Nephron (organoid): ENCODE data around the gene NAPEPLD.

Experiments used
- H3K27ac Mint-ChIP-seq, 3 experiments: 2 replicates each; pipeline ENCODE4 v1.8.0; 2020; ENCODE audit warnings: mixed read lengths in 3 of 3, mild to moderate bottlenecking in 2 of 3, moderate library complexity in 1 of 3
- H3K27me3 Mint-ChIP-seq: 2 replicates; pipeline ENCODE4 v1.8.0; 2021; ENCODE audit warnings: low read depth, mild to moderate bottlenecking, moderate library complexity, mixed read lengths
- H3K36me3 Mint-ChIP-seq: 2 replicates; pipeline ENCODE4 v1.8.0; 2020; ENCODE audit warnings: low read depth, mixed read lengths
- H3K4me1 Mint-ChIP-seq: 2 replicates; pipeline ENCODE4 v1.8.0; 2020; ENCODE audit warnings: mixed read lengths
- H3K4me3 Mint-ChIP-seq, 3 experiments: 2 replicates each; pipeline ENCODE4 v1.8.0; 2020; ENCODE audit warnings: mild to moderate bottlenecking in 3 of 3, mixed read lengths in 3 of 3, moderate library complexity in 2 of 3
- H3K9me3 Mint-ChIP-seq: 2 replicates; pipeline ENCODE4 v1.8.0; 2020; ENCODE audit warnings: mixed read lengths
- TF ChIP-seq, protein P1 (sequence below), 3 experiments: fragments of 200-600 bp; sonication (generic); IDR thresholded peaks; one replicate each; pipeline ENCODE4 v1.5.0; 2021; ENCODE audit warnings: antibody characterized with exemption in 3 of 3; ENCODE audit not compliant: unreplicated experiment in 3 of 3

Gene NAPEPLD

DNA sequence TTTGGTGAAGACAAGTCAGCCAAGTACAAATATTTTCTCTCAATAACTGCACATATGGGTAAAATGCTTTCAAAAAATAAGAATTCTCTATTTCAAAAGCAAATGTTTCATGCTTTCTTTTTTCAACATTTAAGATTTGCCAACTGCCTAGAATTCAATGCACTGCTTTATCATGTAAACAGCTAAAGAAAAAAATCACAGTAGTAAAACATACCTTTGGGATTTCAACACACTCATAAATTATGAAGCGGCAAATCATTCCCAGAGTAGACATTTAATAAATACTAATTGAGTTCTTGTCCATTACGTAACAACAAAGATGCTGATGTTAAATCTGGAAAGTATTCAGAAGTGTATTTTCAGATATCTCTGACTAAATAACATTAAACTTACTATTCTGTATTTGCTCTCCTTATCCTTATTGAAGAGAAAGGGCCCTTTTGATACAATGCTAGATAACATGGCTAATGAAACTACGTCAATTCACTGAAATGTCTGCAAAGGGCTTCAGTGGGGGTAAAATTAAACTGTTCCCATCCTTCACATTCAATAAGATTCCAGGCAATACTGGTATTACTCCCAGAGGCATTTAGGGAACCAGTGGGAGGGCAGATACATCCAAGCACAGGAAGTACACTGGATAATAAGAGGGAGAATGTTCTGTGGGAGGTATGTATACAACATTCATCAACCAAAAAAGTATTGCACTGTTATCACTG, 13.9 kb downstream of the NAPEPLD start:
- Mint-ChIP-seq H3K36me3 (peaks cover 3% of the 10 kb centered on the region), H3K4me1 (peaks cover 30% of the 10 kb centered on the region), H3K4me3 (peak overlapping the region in 2 of 3 experiments; percentile 1 to 4), H3K27me3 (no peaks in the 10 kb centered on the region), H3K27ac (peak overlapping the region; percentile 81 to 91 (median 86)), H3K9me3 (no peaks in the 10 kb centered on the region)
- TF ChIP-seq, protein P1, sequence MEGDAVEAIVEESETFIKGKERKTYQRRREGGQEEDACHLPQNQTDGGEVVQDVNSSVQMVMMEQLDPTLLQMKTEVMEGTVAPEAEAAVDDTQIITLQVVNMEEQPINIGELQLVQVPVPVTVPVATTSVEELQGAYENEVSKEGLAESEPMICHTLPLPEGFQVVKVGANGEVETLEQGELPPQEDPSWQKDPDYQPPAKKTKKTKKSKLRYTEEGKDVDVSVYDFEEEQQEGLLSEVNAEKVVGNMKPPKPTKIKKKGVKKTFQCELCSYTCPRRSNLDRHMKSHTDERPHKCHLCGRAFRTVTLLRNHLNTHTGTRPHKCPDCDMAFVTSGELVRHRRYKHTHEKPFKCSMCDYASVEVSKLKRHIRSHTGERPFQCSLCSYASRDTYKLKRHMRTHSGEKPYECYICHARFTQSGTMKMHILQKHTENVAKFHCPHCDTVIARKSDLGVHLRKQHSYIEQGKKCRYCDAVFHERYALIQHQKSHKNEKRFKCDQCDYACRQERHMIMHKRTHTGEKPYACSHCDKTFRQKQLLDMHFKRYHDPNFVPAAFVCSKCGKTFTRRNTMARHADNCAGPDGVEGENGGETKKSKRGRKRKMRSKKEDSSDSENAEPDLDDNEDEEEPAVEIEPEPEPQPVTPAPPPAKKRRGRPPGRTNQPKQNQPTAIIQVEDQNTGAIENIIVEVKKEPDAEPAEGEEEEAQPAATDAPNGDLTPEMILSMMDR (IDR thresholded peaks at IDR 0.05; ENCODE audit: unreplicated experiment in 3 of 3) = no peak

DNA sequence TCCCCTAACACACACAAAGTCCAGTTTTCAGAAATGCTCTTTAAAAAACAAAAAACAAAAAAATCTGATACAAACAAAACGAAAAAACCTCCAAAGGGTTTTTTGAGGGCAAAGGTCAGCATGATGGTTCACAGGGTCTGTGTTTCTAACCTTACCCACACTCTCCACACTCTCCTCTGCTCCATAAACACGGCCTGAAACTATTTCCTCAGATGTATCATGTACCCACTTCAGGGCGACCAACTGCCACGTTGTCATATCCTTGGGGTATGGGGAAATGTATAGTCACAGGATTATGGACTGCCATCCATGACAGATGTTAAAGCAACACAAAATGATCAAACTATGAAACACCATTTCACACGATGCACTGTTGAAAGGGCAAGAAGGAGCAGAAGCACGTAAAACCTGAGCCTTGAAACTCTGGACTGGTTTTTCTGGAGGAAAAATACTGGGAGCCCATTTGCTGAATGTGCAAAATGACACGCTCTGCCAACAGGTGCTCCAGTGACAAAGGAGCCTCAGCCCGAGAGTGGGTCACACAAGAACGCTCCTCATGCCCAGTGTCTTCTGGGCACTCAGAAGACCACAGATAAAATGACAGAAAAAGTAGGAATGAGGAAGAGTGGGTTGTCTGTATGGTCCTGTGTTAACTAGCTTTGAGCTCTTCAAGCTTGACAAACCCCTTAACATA, 15.8 kb downstream of the NAPEPLD start:
- H3K4me1 Mint-ChIP-seq = peaks cover 34% of the 10 kb centered on the region
- TF ChIP-seq, protein P1 (IDR thresholded peaks at IDR 0.05; ENCODE audit: unreplicated experiment in 3 of 3) = no peak
- H3K27me3 Mint-ChIP-seq = no peaks in the 10 kb centered on the region
- no peaks in the 10 kb centered on the region for H3K9me3 Mint-ChIP-seq
- peak overlapping the region; percentile 7 to 73 (median 68) for H3K27ac Mint-ChIP-seq
- no peak overlapping the region for H3K4me3 Mint-ChIP-seq
- H3K36me3 Mint-ChIP-seq = peaks cover 8% of the 10 kb centered on the region

DNA sequence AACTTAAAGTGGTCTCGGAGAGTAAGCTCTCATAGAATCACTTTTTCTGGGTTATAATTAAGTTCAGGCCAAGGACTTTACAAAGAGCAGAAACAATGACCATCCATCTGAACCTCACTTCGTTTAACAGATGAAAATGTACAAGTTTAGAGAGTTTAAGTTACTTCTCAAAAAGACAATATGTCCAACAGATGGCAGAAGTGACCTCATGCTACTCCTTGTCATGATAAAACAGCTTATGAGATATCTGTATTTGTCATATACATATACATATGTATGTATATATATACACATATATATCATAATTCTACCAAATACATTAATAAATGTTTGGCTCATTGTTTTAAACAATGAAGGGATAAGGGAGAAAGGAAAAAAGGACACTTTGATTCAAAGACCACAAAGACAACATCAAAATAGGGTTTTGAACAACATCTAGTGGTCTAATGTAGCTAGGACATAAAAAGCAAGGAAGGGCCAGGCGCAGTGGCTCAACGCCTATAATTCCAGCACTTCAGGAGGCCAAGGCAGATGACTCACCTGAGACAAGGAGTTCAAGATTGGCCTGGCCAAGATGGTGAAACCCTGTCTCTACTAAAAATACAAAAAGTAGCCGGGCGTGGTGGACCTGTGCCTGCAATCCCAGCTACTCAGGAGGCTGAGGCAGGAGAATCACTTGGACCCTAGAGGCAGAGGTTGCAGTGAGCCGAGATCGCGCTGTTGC, 17.8 kb downstream of the NAPEPLD start:
- TF ChIP-seq, protein P1 (IDR thresholded peaks at IDR 0.05; ENCODE audit: unreplicated experiment in 3 of 3) = no peak
- H3K4me3 Mint-ChIP-seq = no peak overlapping the region
- peaks cover 34% of the 10 kb centered on the region for H3K4me1 Mint-ChIP-seq
- no peak overlapping the region for H3K27ac Mint-ChIP-seq
- no peaks in the 10 kb centered on the region for H3K27me3 Mint-ChIP-seq
- H3K36me3 Mint-ChIP-seq = peaks cover 24% of the 10 kb centered on the region
- H3K9me3 Mint-ChIP-seq = no peaks in the 10 kb centered on the region

DNA sequence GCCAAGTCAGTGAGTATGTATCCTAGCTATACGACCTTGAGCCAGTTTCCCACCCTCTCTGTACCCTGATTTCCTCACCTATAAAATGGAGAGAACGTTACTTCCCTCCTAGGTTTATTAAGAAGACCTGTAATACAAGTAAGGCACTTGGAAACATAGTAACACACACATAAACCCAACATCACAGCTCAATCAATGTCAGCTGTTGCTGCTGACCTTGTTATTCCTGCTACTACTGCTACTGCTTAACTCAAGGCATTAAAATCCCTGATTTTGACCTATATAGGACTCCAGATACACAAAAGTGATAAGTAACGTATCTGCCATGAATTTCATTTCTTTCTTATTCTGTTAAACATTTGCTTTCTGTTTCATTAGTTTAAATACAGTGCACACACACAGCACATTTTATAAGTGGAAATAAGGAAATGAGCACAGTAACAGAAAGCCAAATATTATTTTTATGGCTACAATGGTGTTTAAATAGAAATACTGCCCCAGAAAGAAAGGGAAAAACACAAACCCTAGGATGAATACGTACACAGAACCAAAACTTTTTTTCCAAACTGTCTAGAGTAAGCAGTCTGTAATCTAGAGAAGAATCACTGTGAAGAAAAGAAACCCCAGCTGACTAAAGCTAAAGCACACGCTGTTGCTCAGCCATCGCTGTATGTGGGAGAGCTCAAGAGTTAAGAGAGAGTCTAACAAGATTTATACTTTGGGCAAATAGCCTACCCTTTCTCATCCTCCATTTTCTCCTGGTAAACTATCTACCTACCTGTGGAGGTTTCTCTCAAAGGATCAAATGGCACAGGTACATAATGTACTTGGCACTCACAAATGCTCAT, 19.0 kb downstream of the NAPEPLD start:
- no peaks in the 10 kb centered on the region for H3K9me3 Mint-ChIP-seq
- peak overlapping the region; percentile 64 to 79 (median 68) for H3K27ac Mint-ChIP-seq
- H3K27me3 Mint-ChIP-seq = no peaks in the 10 kb centered on the region
- TF ChIP-seq, protein P1 (IDR thresholded peaks at IDR 0.05; ENCODE audit: unreplicated experiment in 3 of 3) = no peak
- H3K36me3 Mint-ChIP-seq = peaks cover 27% of the 10 kb centered on the region
- peaks cover 27% of the 10 kb centered on the region for H3K4me1 Mint-ChIP-seq
- H3K4me3 Mint-ChIP-seq = peak overlapping the region in 2 of 3 experiments; percentile 12 to 51

DNA sequence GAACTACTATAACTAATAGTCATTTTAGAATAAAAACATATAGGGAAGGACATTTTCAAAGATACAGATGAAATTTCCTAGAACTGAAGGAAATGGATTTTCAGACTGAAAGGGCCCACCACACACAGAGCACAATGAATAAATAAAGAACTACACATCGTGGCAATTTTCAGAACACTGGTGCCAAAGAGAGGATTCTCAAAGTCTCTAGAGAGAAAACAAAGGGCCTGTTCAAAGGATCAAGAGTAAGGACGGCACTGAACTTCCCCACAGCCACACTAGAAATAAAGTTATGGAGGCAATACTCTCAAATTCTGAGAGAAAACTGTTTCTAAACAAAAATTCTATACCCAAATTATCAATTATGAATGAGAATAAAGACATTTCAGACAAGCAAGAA, 21.9 kb downstream of the NAPEPLD start:
- TF ChIP-seq, protein P1 (IDR thresholded peaks at IDR 0.05; ENCODE audit: unreplicated experiment in 3 of 3) = no peak
- no peaks in the 10 kb centered on the region for H3K27me3 Mint-ChIP-seq
- no peak overlapping the region for H3K27ac Mint-ChIP-seq
- H3K4me1 Mint-ChIP-seq = peaks cover 9% of the 10 kb centered on the region
- H3K9me3 Mint-ChIP-seq = no peaks in the 10 kb centered on the region
- peaks cover 42% of the 10 kb centered on the region for H3K36me3 Mint-ChIP-seq
- H3K4me3 Mint-ChIP-seq = no peak overlapping the region
